Tibial nerve (tissue), 4 donors: ENCODE data around the gene STARD13. TPM values are rescaled to one million over a fixed set of nuclear protein-coding genes. Genes with fewer than 3 reads are reported as not detected.

Experiments
- DNase-seq, 2 donors: peaks; one replicate each; pipeline ENCODE4 v3.0.0-alpha.2; 2019; ENCODE audit warnings: low spot score in 2 of 2
- H3K27ac ChIP-seq, 4 donors: fragments of 200-600 bp; sonication (generic) in 3 of 4; one replicate each; pipeline ENCODE4 v1.5.1; 2017 to 2019; ENCODE audit warnings: mild to moderate bottlenecking in 1 of 4
- H3K27me3 ChIP-seq, 2 donors: fragments of 200-600 bp; sonication (generic) in 1 of 2; one replicate each; pipeline versions ENCODE4 v1.5.1 to v1.6.0; 2017 to 2019
- H3K36me3 ChIP-seq, 3 donors: fragments of 200-600 bp; sonication (generic); one replicate each; pipeline ENCODE4 v1.5.1; 2018 to 2019
- H3K4me1 ChIP-seq, 4 donors: fragments of 200-600 bp; sonication (generic) in 3 of 4; one replicate each; pipeline ENCODE4 v1.5.1; 2017 to 2019
- H3K4me3 ChIP-seq, 4 donors: fragments of 200-600 bp; sonication (generic) in 3 of 4; one replicate each; pipeline ENCODE4 v1.5.1; 2017 to 2019; ENCODE audit warnings: mild to moderate bottlenecking in 1 of 4, moderate library complexity in 1 of 4
- H3K9me3 ChIP-seq, 4 donors: fragments of 200-600 bp; sonication (generic) in 3 of 4; one replicate each; pipeline ENCODE4 v1.5.1; 2017 to 2019
- EP300 ChIP-seq, 2 donors: sonication (generic); formaldehyde crosslinking; IDR thresholded peaks; one replicate each; pipeline ENCODE4 v1.6.1; 2017; ENCODE audit warnings: antibody characterized with exemption in 2 of 2, mild to moderate bottlenecking in 1 of 2
- POLR2A ChIP-seq, 2 donors: fragments of 450-650 bp; IDR thresholded peaks; one replicate each; pipeline ENCODE4 v1.6.1; 2017; ENCODE audit warnings: antibody characterized with exemption in 2 of 2, mild to moderate bottlenecking in 2 of 2, moderate library complexity in 2 of 2
- WGBS, 2 donors: methylation state at CpG; one replicate each; pipeline ENCODE4 v1.1.5; 2018; 5-methylcytosine and 5-hydroxymethylcytosine counted together
- total RNA-seq, 4 donors: library from RNA; depleted of rRNA; stranded (reverse); fragments of >200 nt; gene quantifications; one replicate each; pipeline ENCODE4 v1.1.0, GENCODE V29; 2016
- TF ChIP-seq, protein P1 (sequence below), 5 experiments: fragments of 200-600 bp in 3 of 5; fragments of 450-650 bp in 2 of 5; sonication (generic) in 3 of 5; IDR thresholded peaks; one replicate each; pipeline ENCODE4 v1.5.1; 2016 to 2019; ENCODE audit warnings: antibody characterized with exemption in 5 of 5, mild to moderate bottlenecking in 3 of 5, moderate library complexity in 2 of 5

The STARD13 gene
- total RNA-seq, 4 donors from 2014 or later: 52.7 to 125 (median 80.0) TPM

DNA sequence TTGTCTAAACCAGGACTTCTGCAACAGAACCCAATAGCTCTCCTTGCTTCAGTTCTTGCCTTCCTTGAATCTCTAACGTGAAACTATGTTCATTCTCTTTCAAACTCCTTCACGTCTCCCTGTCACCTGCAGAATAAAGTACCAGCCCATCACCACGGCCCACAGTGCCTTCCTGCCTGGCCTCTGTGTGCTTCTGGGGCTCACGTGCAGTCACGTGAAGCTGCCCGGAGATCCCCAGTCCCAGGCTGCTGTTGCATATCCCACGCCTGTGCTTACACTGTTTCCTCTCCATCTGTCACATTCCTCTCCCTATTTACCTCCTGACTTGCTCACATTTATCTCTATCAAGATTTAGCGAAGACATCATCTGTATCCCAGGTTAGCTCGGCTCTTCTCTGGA is 102.8 kb downstream of the STARD13 start:
- WGBS, 2 donors: 57 to 60% methylated on average over 9 of the region's 9 CpGs
- H3K27me3 ChIP-seq: no peaks in the 10 kb centered on the region
- no peak for DNase-seq
- H3K27ac ChIP-seq: peak overlapping the region in 3 of 4 donors; percentile 4 to 87 (median 80)
- TF ChIP-seq POLR2A (IDR thresholded peaks at IDR 0.05): no peak
- no peak for TF ChIP-seq EP300 (IDR thresholded peaks at IDR 0.05)
- TF ChIP-seq, protein P1, sequence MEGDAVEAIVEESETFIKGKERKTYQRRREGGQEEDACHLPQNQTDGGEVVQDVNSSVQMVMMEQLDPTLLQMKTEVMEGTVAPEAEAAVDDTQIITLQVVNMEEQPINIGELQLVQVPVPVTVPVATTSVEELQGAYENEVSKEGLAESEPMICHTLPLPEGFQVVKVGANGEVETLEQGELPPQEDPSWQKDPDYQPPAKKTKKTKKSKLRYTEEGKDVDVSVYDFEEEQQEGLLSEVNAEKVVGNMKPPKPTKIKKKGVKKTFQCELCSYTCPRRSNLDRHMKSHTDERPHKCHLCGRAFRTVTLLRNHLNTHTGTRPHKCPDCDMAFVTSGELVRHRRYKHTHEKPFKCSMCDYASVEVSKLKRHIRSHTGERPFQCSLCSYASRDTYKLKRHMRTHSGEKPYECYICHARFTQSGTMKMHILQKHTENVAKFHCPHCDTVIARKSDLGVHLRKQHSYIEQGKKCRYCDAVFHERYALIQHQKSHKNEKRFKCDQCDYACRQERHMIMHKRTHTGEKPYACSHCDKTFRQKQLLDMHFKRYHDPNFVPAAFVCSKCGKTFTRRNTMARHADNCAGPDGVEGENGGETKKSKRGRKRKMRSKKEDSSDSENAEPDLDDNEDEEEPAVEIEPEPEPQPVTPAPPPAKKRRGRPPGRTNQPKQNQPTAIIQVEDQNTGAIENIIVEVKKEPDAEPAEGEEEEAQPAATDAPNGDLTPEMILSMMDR (IDR thresholded peaks at IDR 0.05): no peak
- H3K4me1 ChIP-seq: peaks cover 0 to 99% (median 60%) of the 10 kb centered on the region in 4 donors
- H3K9me3 ChIP-seq: no peaks in the 10 kb centered on the region
- no peak overlapping the region for H3K4me3 ChIP-seq
- no peaks in the 10 kb centered on the region for H3K36me3 ChIP-seq

DNA sequence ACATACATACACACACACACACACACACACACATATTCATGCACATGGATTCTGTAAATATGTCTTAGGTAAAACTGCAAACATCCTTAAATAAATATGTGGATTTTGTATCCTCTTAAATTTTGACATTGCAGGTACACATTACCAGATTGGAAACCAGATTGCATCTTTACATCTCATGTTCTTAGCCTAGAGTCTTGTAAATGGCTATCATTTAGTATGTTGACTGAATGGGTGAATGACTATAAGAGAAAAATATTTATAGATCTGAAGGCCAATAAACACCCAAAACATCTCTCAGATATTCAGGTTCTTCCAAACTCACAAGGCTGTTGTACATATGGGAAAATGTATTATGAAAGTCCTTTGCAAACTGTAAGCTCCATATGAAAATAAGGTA is 104.3 kb downstream of the STARD13 start:
- Histone ChIP-seq H3K9me3 (no peaks in the 10 kb centered on the region), H3K4me1 (peaks cover 0 to 97% (median 55%) of the 10 kb centered on the region in 4 donors), H3K27me3 (no peaks in the 10 kb centered on the region), H3K36me3 (no peaks in the 10 kb centered on the region), H3K4me3 (no peak overlapping the region), H3K27ac (peak overlapping the region in 2 of 4 donors; percentile 80 to 87)
- TF ChIP-seq, protein P1 (IDR thresholded peaks at IDR 0.05): no peak
- TF ChIP-seq EP300 (IDR thresholded peaks at IDR 0.05): no peak
- TF ChIP-seq POLR2A (IDR thresholded peaks at IDR 0.05): no peak
- DNase-seq: no peak

DNA sequence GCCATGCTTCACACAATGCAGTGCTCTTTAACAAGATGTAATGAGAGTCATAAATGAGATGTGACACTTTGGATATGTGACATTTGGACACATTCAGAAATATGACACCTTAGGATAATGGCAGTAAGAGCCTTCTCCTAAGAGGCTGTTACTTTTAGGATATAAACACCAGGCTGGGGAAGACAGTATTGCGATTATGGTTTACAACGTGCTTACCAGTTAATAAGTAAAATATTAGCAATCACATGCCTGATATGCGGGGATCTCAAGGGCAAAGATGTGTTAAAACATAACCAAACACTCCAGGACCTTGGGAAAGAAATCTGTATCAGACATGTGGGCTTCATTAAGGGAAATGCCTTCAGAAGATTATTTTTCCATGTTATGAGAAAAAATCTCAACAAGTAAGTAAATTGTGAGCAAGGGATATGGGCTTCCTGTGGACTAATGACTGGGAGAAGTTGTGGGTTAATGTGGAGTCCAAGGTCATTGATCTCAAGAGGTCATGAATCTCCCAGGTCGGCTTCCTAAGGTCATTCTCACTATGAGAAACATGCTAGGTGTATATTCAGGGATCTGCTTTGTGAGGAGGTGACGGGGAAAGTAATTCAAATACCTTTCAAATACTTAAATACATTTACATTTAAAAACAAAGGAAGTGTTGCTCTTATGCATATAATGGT is 105.3 kb downstream of the STARD13 start:
- DNase-seq: no peak
- 52 to 53% methylated on average over 5 of the region's 5 CpGs for WGBS, 2 donors
- no peaks in the 10 kb centered on the region for H3K36me3 ChIP-seq
- H3K27ac ChIP-seq: peak overlapping the region in 3 of 4 donors; percentile 19 to 80 (median 65)
- H3K27me3 ChIP-seq: no peaks in the 10 kb centered on the region
- no peak for TF ChIP-seq EP300 (IDR thresholded peaks at IDR 0.05)
- TF ChIP-seq POLR2A (IDR thresholded peaks at IDR 0.05): no peak
- TF ChIP-seq, protein P1 (IDR thresholded peaks at IDR 0.05): no peak
- no peaks in the 10 kb centered on the region for H3K9me3 ChIP-seq
- no peak overlapping the region for H3K4me3 ChIP-seq
- peaks cover 0 to 97% (median 52%) of the 10 kb centered on the region in 4 donors for H3K4me1 ChIP-seq

DNA sequence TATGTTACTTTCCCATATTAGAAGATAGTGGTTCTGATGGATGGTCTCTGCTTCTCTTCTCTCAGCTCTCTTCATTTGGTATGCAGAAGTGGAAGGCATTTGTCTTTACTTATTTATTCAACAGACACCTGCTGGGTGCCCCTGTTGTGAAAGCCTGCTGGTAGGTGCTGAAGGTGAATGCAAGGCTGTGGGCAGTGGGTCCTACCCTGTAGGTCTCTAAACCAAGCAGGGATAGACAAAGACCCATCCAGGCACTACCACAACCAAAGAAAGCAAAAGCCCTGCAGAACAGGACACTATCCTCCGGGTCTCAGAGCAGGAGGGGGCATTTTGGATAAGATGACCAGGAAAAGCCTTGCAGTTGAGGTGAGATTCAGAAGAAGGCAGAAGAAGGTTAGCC is 106.1 kb downstream of the STARD13 start:
- WGBS, 2 donors: 69 to 73% methylated on average over 1 of the region's 1 CpG

More for the DNA sequence above, 106.1 kb downstream of the STARD13 start:
- Histone ChIP-seq H3K27ac (peak overlapping the region in 2 of 4 donors; percentile 41 to 80), H3K4me1 (peaks cover 0 to 97% (median 55%) of the 10 kb centered on the region in 4 donors), H3K4me3 (no peak overlapping the region), H3K9me3 (no peaks in the 10 kb centered on the region), H3K36me3 (no peaks in the 10 kb centered on the region), H3K27me3 (no peaks in the 10 kb centered on the region)
- TF ChIP-seq, protein P1 (IDR thresholded peaks at IDR 0.05): no peak
- TF ChIP-seq POLR2A (IDR thresholded peaks at IDR 0.05) (no peak), EP300 (IDR thresholded peaks at IDR 0.05) (no peak)
- no peak for DNase-seq
